GM20431 (cell line): ENCODE data around the gene ATN1.

Experiments
- in situ Hi-C: fragments of 300-500 bp; cut with MseI, MboI; formaldehyde crosslinking; loops from one replicate; pipeline ENCODE4 v1.15.0; 2020; ENCODE audit warnings: low sequenced_read_pairs; ENCODE audit not compliant: unreplicated experiment

Gene ATN1

GRCh38 chr12:6956021-6956727 lies 28.4 kb downstream of the ATN1 start:
- in situ Hi-C loops, result no loop called here

- in situ Hi-C loops, result no loop called here
Measured at GRCh38 chr12:6957151-6957701, 29.5 kb downstream of the ATN1 start.

- in situ Hi-C loops, result no loop called here
Measured at GRCh38 chr12:6957741-6958608, 30.2 kb downstream of the ATN1 start.

GRCh38 chr12:6958609-6959057 lies 30.9 kb downstream of the ATN1 start:
- in situ Hi-C loops, result no loop called here

GRCh38 chr12:6959058-6959804 lies 31.5 kb downstream of the ATN1 start:
- in situ Hi-C loops, result no loop called here

GRCh38 chr12:6959805-6960592 lies 32.2 kb downstream of the ATN1 start:
- in situ Hi-C loops, result no loop called here

- in situ Hi-C loops, result no loop called here
Measured at GRCh38 chr12:6960593-6961277, 33.0 kb downstream of the ATN1 start.

GRCh38 chr12:6961278-6961694 lies 33.5 kb downstream of the ATN1 start:
- in situ Hi-C loops, result no loop called here

- in situ Hi-C loops, result no loop called here
Measured at GRCh38 chr12:6961695-6962284, 34.0 kb downstream of the ATN1 start.

GRCh38 chr12:6962285-6963015 lies 34.7 kb downstream of the ATN1 start:
- in situ Hi-C loops, result no loop called here

- in situ Hi-C loops, result no loop called here
Measured at GRCh38 chr12:6963016-6963731, 35.4 kb downstream of the ATN1 start.

- in situ Hi-C loops, result no loop called here
Measured at GRCh38 chr12:6963791-6964413, 36.1 kb downstream of the ATN1 start.

- in situ Hi-C loops, result no loop called here
Measured at GRCh38 chr12:6964605-6965025, 36.9 kb downstream of the ATN1 start.

GRCh38 chr12:6965026-6965661 lies 37.4 kb downstream of the ATN1 start:
- in situ Hi-C loops, result no loop called here

GRCh38 chr12:6965714-6966113 lies 38.0 kb downstream of the ATN1 start:
- in situ Hi-C loops, result no loop called here

GRCh38 chr12:6966351-6966750 lies 38.6 kb downstream of the ATN1 start:
- in situ Hi-C loops, result no loop called here
